Measurements from ENCODE around the gene FBXL16.
A peak's percentile ranks its signal among the peaks of the same experiment; 100 is the strongest.

FBXL16 gene

GRCh38 chr16:658679-659571 lies 46.7 kb downstream of the FBXL16 start:
- no peak for DNase-seq

- no peak for DNase-seq
Measured at GRCh38 chr16:657487-657886, 48.1 kb downstream of the FBXL16 start.

DNA sequence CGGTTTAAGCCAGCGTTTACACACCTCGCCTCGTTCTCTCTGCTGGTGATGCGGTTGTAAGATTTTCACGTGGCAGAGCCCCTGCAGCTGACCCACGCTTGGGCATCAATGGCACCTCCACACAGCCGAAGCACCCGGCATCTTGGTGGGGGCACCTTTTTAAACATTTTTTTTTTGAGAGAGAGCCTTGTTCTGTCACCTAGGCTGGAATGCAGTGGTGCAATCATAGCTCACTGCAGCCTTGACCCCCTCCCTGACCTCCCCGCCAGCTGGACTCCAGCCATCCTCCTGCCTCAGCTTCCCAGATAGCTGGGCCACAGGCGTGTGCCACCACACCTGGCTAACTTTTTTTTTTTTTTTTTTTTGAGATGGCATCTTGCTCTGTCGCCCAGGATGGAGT lies 51.6 kb downstream of the FBXL16 start:
- DNase-seq = no peak

DNA sequence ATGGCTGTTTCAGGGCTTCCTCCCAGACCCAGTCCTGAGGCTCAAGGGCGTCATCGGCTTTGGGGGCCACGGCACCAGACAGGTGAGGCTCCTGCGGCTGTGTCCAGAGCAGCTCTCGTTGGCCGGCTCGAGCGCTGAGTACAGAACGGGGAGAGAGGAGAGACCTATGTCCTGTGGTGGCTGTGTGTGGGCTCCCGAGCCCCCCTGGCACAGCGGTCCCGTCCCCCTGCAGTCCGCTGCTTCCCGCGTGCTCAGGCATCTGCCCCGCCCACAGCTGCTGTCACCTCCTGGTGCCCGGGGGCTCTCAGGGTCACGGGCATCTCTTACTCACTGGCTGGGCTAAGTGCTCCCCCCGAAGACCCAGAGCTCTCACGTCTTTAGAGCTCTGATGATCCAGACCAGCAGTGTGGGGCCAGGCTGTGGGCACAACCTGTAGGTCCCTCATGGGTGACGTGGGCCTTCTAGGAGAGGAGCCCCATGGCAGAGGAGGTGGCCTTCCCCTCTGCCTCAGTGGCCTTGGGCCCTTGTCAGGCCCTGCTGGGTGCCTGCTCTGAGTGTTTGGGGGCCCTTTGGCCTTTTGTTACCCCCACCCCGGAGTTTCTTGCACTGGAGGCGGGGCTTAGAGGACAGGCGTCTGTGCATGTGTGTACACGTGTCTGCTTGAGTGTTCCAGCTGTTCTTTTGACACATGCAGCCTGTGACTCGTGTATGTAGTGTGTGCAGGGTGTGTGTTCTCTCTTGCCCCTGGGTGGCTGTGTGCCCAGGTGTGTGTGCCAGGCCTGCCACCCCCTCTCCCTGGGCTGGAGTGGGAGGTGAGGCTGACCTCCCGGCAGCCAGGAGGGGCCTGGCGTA lies 52.9 kb downstream of the FBXL16 start:
- no peak for DNase-seq

GRCh38 chr16:651844-652243 lies 53.8 kb downstream of the FBXL16 start:
- DNase-seq = no peak

- no peak for DNase-seq
Measured at GRCh38 chr16:649631-650030, 56.0 kb downstream of the FBXL16 start.

- DNase-seq = peak; percentile 87 to 94
Measured at GRCh38 chr16:648781-649589, 56.6 kb downstream of the FBXL16 start, which contains the start of gene WDR90. TSS of gene WDR90 (plus strand) at chr16:649365. CDS start at chr16:649417, 52 bp downstream.

- DNase-seq = peak; percentile 40 to 50
Measured at GRCh38 chr16:648071-648780, 57.4 kb downstream of the FBXL16 start.

DNA sequence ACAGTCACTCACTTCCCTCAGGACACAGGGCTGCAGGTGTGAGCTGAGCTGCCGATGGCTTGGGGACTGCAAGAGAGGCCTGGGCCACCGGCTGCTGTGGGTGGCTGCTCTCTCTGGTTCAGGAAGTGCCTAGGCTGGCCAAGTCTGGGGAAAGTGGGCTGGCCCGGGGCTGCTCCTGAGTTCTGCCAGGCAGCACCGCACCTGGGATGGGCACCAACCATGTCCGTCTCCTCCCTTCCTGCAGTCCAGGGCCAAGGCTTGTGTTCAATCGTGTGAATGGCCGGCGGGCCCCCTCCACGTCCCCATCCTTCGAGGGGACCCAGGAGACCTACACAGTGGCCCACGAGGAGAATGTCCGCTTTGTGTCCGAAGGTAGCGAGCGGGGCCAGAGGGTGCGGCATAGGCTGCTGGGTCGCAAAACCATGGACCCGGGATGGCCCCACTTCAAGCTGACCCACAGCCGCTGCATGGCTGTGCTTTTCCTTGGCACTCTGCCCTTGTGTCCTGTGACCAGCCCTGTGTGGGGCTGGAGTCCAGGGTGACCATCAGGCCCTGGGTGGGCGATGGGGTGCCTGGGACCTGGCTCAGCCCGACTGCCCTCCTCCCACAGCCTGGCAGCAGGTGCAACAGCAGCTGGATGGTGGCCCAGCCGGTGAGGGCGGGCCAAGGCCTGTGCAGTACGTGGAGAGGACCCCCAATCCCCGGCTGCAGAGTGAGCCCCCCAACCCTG lies 58.3 kb downstream of the FBXL16 start:
- DNase-seq = no peak

DNA sequence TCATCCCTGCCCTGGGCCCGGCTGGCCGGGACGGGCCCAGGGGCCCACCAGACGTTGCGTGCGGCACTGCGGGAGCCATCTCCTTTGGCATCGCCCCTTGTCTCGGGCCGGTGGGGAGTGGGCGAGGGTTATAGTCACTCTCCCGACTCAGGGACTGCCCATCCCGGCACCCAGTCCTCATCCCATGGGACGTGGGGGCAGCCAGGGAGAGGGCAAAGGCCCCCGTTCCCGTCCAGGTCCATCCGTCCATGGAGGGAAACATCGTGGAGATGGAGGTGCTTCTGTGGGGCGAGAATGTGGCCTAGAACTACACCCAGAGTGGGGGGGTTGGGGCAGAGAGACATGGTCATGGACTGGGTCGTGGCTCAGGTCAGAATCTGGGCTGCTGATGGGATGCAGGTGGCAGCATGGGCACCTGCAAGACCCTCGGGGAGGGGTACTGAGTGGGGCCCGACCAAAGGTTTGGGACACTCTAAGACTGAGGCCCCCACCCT lies 58.9 kb downstream of the FBXL16 start:
- DNase-seq = no peak

- DNase-seq = no peak
Measured at GRCh38 chr16:645852-646678, 59.5 kb downstream of the FBXL16 start.

DNA sequence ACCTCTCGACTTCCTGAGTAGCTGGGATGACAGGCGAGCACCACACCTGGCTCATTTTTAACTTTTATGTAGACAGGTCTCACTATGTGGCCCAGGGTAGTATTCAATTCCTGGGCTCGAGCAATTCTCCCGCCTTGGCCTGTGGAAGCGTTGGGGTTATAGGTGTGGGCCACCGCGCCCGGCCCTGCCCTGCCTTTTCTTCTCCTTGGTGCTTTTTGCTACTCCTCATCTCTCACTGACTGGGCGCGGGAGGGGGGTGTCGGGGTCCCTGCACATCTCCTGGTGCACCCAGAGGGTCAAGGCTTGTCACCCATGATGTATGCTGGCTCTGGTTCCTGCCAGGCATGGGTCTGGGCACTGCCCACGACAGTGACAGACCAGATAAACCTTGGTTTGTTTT lies 61.0 kb downstream of the FBXL16 start:
- DNase-seq = no peak

DNA sequence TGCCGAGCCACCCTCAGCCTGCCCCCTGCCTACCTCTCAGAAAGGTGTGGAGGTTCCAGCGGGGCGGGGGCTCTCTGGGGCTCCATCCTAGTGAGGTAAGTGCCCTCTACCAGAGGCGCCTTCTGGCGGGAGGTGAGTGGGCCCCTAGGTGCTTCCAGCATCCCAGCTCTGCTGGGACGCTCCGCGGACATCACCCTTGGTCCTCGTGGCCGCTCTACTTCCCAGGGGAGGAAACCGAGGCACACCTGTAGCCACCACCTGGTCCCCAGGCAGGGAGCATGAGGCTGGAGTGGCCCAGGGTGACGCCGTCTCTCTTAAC lies 62.6 kb downstream of the FBXL16 start:
- DNase-seq = no peak

All from stimulated activated CD4-positive, alpha-beta T cell treated with anti-CD3 and anti-CD28 coated beads, Interleukin-2, amount 100 ng/mL, for 48 hours (primary cell).